HUES6 (cell line): ENCODE data around the gene MTMR3.
A peak's percentile ranks its signal among the peaks of the same experiment; 100 is the strongest.

Source experiments
- H3K27ac ChIP-seq: 2 replicates; pipeline ENCODE4 v1.7.0; 2013; ENCODE audit warnings: low read depth, mild to moderate bottlenecking, low read length, inconsistent platforms
- H3K27me3 ChIP-seq: 2 replicates; pipeline ENCODE4 v1.6.1; 2013; ENCODE audit warnings: low read length; ENCODE audit not compliant: control insufficient read depth, insufficient read depth
- H3K36me3 ChIP-seq: 2 replicates; pipeline ENCODE4 v1.6.1; 2013; ENCODE audit warnings: low read length; ENCODE audit not compliant: control insufficient read depth, insufficient read depth
- H3K4me1 ChIP-seq: 2 replicates; pipeline ENCODE4 v1.6.1; 2013; ENCODE audit warnings: low read length; ENCODE audit not compliant: control insufficient read depth, insufficient read depth
- H3K4me3 ChIP-seq: 2 replicates; pipeline ENCODE4 v1.5.1; 2013; ENCODE audit warnings: low read depth, low read length
- H3K9ac ChIP-seq: one replicate; pipeline ENCODE4 v1.6.1; 2013; ENCODE audit warnings: mild to moderate bottlenecking, low read length
- H3K9me3 ChIP-seq: 2 replicates; pipeline ENCODE4 v1.6.1; 2013; ENCODE audit warnings: low read depth, low read length; ENCODE audit not compliant: control insufficient read depth, insufficient read depth

MTMR3 gene

GRCh38 chr22:29916007-29916544 lies 33.1 kb downstream of the MTMR3 start:
- Histone ChIP-seq H3K27me3 (no peaks in the 10 kb centered on the region), H3K27ac (no peak overlapping the region), H3K4me1 (peaks cover 57% of the 10 kb centered on the region), H3K9me3 (no peaks in the 10 kb centered on the region), H3K9ac (no peak overlapping the region), H3K4me3 (0 out of 2 replicates have a peak overlapping the region, but pooled peaks have one; percentile 1), H3K36me3 (no peaks in the 10 kb centered on the region)

GRCh38 chr22:29917052-29917902 lies 34.3 kb downstream of the MTMR3 start:
- peaks cover 57% of the 10 kb centered on the region for H3K4me1 ChIP-seq
- no peak overlapping the region; the same call in 1 of the 2 replicates for H3K27ac ChIP-seq
- H3K9me3 ChIP-seq, result no peaks in the 10 kb centered on the region
- no peaks in the 10 kb centered on the region for H3K27me3 ChIP-seq
- H3K36me3 ChIP-seq, result no peaks in the 10 kb centered on the region
- H3K4me3 ChIP-seq, result no peak overlapping the region
- H3K9ac ChIP-seq, result no peak overlapping the region

GRCh38 chr22:29925402-29925801 lies 42.4 kb downstream of the MTMR3 start:
- H3K4me1 ChIP-seq, result peaks cover 3% of the 10 kb centered on the region; the same call in 1 of the 2 replicates
- no peak overlapping the region for H3K27ac ChIP-seq
- H3K9ac ChIP-seq, result no peak overlapping the region
- H3K36me3 ChIP-seq, result no peaks in the 10 kb centered on the region
- H3K4me3 ChIP-seq, result no peak overlapping the region
- peaks cover 10% of the 10 kb centered on the region for H3K9me3 ChIP-seq
- no peaks in the 10 kb centered on the region for H3K27me3 ChIP-seq

- H3K36me3 ChIP-seq, result no peaks in the 10 kb centered on the region
- no peaks in the 10 kb centered on the region for H3K27me3 ChIP-seq
- H3K4me1 ChIP-seq, result peaks cover 3% of the 10 kb centered on the region; the same call in 1 of the 2 replicates
- H3K27ac ChIP-seq, result no peak overlapping the region
- no peak overlapping the region for H3K4me3 ChIP-seq
- H3K9ac ChIP-seq, result no peak overlapping the region
- H3K9me3 ChIP-seq, result peaks cover 10% of the 10 kb centered on the region
These were observed 43.1 kb downstream of the MTMR3 start for GRCh38 chr22:29926057-29926456.

- peaks cover 2% of the 10 kb centered on the region; the same call in 1 of the 2 replicates for H3K4me1 ChIP-seq
These were observed 49.2 kb downstream of the MTMR3 start for GRCh38 chr22:29932136-29932535.

GRCh38 chr22:29933619-29934018 lies 50.6 kb downstream of the MTMR3 start:
- H3K4me3 ChIP-seq, result no peak overlapping the region
- no peaks in the 10 kb centered on the region for H3K36me3 ChIP-seq

More at GRCh38 chr22:29932136-29932535, 49.2 kb downstream of the MTMR3 start:
- H3K36me3 ChIP-seq, result no peaks in the 10 kb centered on the region
- H3K27ac ChIP-seq, result no peak overlapping the region
- H3K4me3 ChIP-seq, result no peak overlapping the region
- no peaks in the 10 kb centered on the region; the same call in 1 of the 2 replicates for H3K9me3 ChIP-seq
- H3K27me3 ChIP-seq, result no peaks in the 10 kb centered on the region
- H3K9ac ChIP-seq, result no peak overlapping the region

GRCh38 chr22:29934596-29934995 lies 51.6 kb downstream of the MTMR3 start:
- Histone ChIP-seq H3K4me3 (no peak overlapping the region), H3K27ac (no peak overlapping the region), H3K27me3 (no peaks in the 10 kb centered on the region), H3K9ac (no peak overlapping the region), H3K9me3 (peaks cover 2% of the 10 kb centered on the region; the same call in 1 of the 2 replicates), H3K4me1 (peaks cover 3% of the 10 kb centered on the region; the same call in 1 of the 2 replicates), H3K36me3 (no peaks in the 10 kb centered on the region)

More at GRCh38 chr22:29933619-29934018, 50.6 kb downstream of the MTMR3 start:
- Histone ChIP-seq H3K27ac (no peak overlapping the region), H3K9ac (no peak overlapping the region), H3K4me1 (peaks cover 3% of the 10 kb centered on the region; the same call in 1 of the 2 replicates), H3K9me3 (no peaks in the 10 kb centered on the region), H3K27me3 (no peaks in the 10 kb centered on the region)

GRCh38 chr22:29936186-29936585 lies 53.2 kb downstream of the MTMR3 start:
- H3K9me3 ChIP-seq, result peaks cover 12% of the 10 kb centered on the region
- H3K9ac ChIP-seq, result no peak overlapping the region
- no peak overlapping the region for H3K4me3 ChIP-seq
- H3K27ac ChIP-seq, result no peak overlapping the region
- H3K4me1 ChIP-seq, result peaks cover 3% of the 10 kb centered on the region; the same call in 1 of the 2 replicates
- no peaks in the 10 kb centered on the region for H3K27me3 ChIP-seq
- H3K36me3 ChIP-seq, result no peaks in the 10 kb centered on the region

DNA sequence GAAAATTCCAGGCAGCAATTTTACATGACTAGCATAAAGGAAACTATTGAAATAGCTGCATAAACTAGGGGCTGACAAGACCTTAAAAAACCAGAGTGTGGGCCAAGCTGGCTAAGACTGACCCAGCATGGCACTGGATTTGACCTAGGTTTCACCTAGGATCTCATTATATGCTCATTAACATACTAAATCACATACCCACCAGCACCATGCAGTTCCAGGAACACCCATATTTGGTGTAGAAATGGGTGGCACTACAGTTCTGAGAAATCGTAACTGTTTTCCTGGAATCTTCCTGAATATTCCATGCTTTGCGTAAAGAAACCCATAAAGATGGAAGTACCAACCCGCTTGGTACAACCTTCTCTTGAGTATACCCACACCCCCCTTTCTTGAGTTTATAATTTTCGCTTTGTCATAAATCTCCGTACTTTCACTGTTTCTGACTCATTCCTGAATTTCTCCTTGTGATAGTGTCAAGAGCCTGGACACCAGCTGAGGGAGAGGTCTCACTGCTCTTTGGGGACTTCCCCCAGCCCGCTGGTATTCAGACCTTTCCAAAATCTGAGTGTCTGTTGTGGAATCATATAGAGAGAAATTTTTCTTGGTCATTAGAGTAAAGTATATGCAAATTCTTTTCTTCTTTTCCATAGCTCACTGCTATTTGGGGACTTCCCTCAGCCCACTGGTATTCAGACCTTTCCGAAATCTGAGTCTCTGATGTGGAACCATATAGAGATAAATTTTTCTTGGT lies 55.1 kb downstream of the MTMR3 start:
- no peak overlapping the region for H3K9ac ChIP-seq
- peaks cover 3% of the 10 kb centered on the region; the same call in 1 of the 2 replicates for H3K4me1 ChIP-seq
- H3K27me3 ChIP-seq, result no peaks in the 10 kb centered on the region
- H3K4me3 ChIP-seq, result no peak overlapping the region
- H3K9me3 ChIP-seq, result peaks cover 21% of the 10 kb centered on the region
- H3K27ac ChIP-seq, result no peak overlapping the region
- no peaks in the 10 kb centered on the region for H3K36me3 ChIP-seq

DNA sequence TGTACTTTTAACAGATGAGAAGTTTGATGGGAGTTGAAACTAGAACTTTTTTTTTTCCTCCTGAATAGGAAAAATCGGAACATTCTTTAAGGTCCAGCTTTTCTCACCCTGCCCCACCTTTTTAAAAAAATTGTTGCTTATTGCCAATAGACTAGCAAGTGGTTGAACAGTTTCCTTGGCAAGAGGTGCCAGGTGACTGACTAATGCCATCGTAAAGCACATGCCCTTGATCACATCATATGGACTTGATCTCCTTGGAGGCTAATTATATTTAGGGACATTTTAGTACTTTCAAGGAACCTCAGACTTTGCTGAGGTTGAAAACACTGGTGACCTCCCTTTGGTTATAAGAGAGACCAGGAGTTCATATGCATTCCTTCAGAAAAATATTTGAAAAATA lies 57.6 kb downstream of the MTMR3 start:
- Histone ChIP-seq H3K27me3 (no peaks in the 10 kb centered on the region), H3K36me3 (no peaks in the 10 kb centered on the region), H3K4me3 (no peak overlapping the region), H3K27ac (no peak overlapping the region), H3K9ac (no peak overlapping the region), H3K9me3 (peaks cover 21% of the 10 kb centered on the region), H3K4me1 (peaks cover 8% of the 10 kb centered on the region; the same call in 1 of the 2 replicates)
